T47D (cell line): ENCODE results near the gene NPFFR1.

ENCODE experiments used
- DNase-seq, 2 experiments: peaks; one replicate each; pipeline versions ENCODE4 v3.0.0 to v3.0.0-alpha.2; 2011 to 2012; ENCODE audit warnings: low read depth in 1 of 2, low spot score in 1 of 2
- JUND ChIP-seq: IDR thresholded peaks from 2 replicates; pipeline ENCODE4 v1.6.1; 2012; ENCODE audit warnings: low read depth
- in situ Hi-C: cut with HindIII; loops from 2 replicates; pipeline ENCODE4 v1.10.0; 2016; ENCODE audit warnings: low sequenced_read_pairs, low pct_unique_long_range_greater_than_20kb

The NPFFR1 gene

GRCh38 chr10:70201105-70201504, 82.7 kb downstream of the NPFFR1 start:
- in situ Hi-C loops: no loop called here

GRCh38 chr10:70198696-70199466, 84.9 kb downstream of the NPFFR1 start:
- in situ Hi-C loops: no loop called here
- TF ChIP-seq JUND: no peak

More at GRCh38 chr10:70201105-70201504, 82.7 kb downstream of the NPFFR1 start:
- no peak for TF ChIP-seq JUND
- DNase-seq: no peak

More at GRCh38 chr10:70198696-70199466, 84.9 kb downstream of the NPFFR1 start:
- DNase-seq: no peak
